GM18526 (cell line): Measurements from ENCODE around the gene LCN15.

Experiments used
- POLR2A ChIP-seq: IDR thresholded peaks from 3 replicates; pipeline ENCODE4 v1.6.1; 2011; ENCODE audit not compliant: insufficient read length; ENCODE audit errors: extremely low read depth

The LCN15 gene

DNA sequence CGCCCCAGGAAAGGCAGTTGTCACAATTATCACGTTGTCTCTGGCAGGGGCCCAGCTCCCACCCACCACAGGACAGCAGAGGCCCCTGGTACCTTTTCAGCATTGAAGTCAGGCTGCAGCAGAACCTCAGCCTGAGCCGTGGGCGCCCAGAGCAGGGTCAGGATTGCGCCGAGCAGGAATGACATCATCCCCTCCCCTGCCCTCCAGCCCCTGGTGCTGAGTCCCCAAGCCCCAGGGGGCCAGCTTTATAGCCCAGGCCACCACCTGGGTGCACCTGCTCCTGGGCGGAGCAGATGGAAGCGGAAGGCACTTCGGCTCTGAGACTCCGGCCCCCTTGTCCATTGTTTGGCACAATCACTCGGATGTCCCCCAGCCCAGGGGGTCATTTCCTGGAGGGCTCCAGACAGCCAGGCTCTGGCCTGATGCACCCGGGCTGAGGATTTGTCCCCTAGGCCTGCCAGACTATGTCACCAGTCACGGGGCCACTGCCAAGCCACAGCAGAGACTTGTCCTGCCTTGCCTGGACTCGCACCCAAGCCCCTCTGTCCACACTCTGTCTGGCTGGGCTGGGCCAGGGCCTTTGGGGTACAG is at the start of gene LCN15:
TSS of gene LCN15 (minus strand) at position 218 of the 591 bp plus-strand sequence. CDS start at position 188, 30 bp downstream.
- no peak for TF ChIP-seq POLR2A

GRCh38 chr9:136808806-136809158 is 44.5 kb upstream of the LCN15 start:
- no peak for TF ChIP-seq POLR2A

DNA sequence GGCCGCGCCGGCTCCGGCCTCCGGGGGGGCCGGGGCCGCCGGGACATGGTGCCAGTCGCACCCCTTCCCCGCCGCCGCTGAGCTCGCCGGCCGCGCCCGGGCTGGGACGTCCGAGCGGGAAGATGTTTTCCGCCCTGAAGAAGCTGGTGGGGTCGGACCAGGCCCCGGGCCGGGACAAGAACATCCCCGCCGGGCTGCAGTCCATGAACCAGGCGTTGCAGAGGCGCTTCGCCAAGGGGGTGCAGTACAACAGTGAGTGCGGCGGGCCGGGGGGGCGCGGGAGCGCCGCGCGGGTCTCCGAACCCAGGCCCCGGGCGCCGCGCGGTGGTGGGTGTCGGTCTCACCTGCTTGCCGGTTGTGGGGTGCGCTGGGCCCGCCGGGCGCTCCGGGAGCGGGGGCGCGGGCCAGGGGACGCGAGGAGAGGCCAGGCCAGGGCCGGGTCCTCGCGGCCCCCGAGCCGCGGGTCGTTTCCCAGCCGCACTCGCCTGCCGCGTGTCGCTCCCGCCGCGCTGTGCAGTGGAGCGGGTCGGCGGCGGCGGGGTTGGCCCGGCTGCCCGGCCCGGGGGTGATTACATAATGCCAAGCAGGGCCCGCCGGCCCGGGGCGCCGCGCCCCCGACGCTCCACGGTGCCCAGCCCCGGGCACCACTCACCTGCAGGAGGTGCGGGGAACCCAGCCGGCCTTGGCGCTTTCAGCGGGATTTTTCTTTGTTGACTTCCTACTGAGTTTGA is 43.9 kb upstream of the LCN15 start:
- no peak for TF ChIP-seq POLR2A

DNA sequence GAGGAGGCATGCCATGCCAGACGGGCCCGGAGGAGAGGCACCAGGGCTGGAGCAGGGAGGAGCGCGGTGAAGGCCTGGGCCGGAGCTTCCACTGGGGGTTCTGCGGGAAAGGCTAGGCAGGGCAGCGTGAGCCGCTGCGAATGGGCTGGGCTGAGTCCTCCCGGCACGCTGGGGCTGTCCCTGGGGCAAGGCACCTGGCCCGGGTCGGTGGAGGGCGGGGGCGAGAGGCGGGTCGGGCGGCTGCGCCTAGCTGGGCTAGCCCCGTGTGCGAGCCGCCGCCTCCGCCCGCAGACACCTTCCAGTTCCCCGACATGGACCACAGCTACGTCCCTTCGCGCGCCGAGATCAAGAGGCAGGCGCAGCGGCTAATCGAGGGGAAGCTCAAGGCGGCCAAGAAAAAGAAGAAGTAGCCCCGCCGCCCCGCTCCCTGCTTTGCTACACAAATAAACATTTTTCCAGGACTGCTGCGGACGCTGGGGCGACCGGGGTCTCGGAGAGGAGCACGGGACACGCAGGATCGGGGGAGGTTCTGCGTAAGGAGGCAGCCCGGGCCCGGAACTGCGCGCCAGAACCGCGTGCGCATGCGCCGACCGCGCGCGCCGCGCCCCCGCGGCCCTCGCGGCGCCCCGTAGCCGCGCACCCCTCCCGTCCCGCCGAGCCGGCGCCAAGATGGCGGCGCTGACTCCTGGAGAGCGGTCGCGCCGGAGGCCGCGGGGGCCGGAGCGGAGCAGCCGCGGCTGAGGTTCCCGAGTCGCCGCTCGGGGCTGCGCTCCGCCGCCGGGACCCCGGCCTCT is 43.2 kb upstream of the LCN15 start, which contains the start of gene RABL6:
TSS of gene RABL6 (plus strand) at position 668 of the 794 bp plus-strand sequence. CDS start 249 bp downstream, outside the sequence.
- peak; percentile 89 for TF ChIP-seq POLR2A

- no peak for TF ChIP-seq POLR2A
Observed at GRCh38 chr9:136806631-136807201, 42.4 kb upstream of the LCN15 start.

DNA sequence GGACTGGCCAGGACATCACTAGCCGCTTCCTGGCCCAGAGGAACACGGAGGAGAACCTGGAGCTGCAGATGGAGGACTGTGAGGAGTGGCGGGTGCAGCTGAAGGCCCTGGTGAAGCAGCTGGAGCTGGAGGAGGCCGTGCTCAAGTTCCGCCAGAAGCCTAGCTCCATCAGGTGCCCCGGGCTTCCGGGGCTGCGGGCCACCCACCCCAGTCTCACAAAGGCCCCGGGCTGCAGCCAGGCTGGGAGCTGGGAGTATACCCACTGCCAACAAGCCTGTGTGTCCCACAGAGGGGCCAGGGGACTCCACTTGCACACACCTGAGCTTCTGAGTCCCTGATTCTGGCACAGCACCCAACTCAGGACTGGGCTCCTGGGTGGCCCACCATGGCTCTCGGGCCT is 41.7 kb upstream of the LCN15 start:
- TF ChIP-seq POLR2A = no peak

- TF ChIP-seq POLR2A = no peak
Observed at GRCh38 chr9:136805207-136805740, 41.0 kb upstream of the LCN15 start.

- TF ChIP-seq POLR2A = no peak
Observed at GRCh38 chr9:136804509-136805206, 40.3 kb upstream of the LCN15 start.

GRCh38 chr9:136803551-136804508 is 39.5 kb upstream of the LCN15 start:
- no peak for TF ChIP-seq POLR2A

- no peak for TF ChIP-seq POLR2A
Observed at GRCh38 chr9:136802321-136802720, 38.0 kb upstream of the LCN15 start.

- TF ChIP-seq POLR2A = no peak
Observed at GRCh38 chr9:136799854-136800657, 35.7 kb upstream of the LCN15 start.

DNA sequence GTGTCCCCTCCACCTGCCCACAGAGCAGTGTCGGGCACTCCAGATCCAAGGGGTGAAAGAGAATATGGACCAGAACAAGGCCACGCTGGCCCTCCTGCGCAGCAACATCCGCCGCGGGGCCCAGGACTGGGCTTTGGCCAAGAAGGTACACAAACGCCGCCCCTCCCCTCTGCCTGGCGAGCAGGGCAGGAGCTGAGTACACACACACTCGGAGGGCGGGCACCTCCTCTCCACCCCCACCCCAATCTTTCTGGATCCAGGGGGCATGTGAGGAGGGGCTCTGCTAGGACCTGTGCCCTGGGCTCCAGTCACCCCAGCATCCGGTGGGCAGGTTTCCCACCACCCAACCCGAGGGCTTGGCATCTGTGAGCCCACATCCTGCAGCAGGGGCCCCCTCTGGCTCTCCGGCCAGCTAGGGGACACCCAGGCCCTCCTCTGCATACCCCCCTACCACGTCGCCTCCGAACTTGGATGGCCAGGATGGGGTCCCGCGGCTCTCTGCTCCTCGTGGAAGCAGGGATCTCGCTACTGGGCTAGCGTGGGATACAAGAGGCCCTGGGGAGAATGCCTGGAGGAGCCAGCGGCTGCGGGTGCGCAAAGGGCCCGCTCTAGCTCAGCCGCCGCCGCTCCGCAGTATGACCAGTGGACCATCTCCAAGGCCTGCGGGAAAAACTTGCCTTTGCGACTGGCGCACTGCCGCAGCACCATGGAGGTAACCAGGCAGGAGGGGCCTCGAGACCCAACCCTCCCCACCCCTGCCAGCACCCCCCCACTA is 34.9 kb upstream of the LCN15 start:
- no peak for TF ChIP-seq POLR2A
